ENCODE data around the gene SYNE3. TPM values are rescaled to one million over a fixed set of nuclear protein-coding genes. Genes with fewer than 3 reads are reported as not detected.

Gene SYNE3
- total RNA-seq, 4 donors from 2014 or later, result 4.9 to 36.1 (median 15.2) TPM

DNA sequence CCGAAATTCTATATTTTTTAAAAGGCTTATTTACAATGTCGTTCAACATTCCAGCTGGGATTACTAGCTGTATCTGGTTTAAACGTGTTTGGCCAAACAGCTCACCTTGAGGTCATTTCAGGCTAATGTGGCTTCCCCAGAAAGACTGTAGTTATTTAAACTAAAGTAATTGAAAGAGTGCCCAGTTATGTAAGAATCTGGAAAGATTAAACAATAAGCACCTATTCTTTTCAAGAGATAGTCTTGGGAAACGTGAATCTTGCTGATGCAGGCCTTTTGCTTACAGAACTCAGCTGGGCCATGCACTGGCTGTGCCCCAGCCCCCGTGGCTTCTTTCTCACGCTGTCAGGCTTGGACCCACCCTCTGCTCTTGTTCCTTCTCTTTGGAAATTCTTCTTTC, 42.8 kb upstream of the SYNE3 start:
- Histone ChIP-seq H3K4me1 (no peaks in the 10 kb centered on the region), H3K27ac (no peak overlapping the region), H3K9me3 (no peaks in the 10 kb centered on the region), H3K27me3 (no peaks in the 10 kb centered on the region), H3K4me3 (no peak overlapping the region), H3K36me3 (no peaks in the 10 kb centered on the region)
- TF ChIP-seq, protein P1, sequence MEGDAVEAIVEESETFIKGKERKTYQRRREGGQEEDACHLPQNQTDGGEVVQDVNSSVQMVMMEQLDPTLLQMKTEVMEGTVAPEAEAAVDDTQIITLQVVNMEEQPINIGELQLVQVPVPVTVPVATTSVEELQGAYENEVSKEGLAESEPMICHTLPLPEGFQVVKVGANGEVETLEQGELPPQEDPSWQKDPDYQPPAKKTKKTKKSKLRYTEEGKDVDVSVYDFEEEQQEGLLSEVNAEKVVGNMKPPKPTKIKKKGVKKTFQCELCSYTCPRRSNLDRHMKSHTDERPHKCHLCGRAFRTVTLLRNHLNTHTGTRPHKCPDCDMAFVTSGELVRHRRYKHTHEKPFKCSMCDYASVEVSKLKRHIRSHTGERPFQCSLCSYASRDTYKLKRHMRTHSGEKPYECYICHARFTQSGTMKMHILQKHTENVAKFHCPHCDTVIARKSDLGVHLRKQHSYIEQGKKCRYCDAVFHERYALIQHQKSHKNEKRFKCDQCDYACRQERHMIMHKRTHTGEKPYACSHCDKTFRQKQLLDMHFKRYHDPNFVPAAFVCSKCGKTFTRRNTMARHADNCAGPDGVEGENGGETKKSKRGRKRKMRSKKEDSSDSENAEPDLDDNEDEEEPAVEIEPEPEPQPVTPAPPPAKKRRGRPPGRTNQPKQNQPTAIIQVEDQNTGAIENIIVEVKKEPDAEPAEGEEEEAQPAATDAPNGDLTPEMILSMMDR (IDR thresholded peaks at IDR 0.05), result no peak
- no peak for TF ChIP-seq POLR2A (IDR thresholded peaks at IDR 0.05)
- no peak for DNase-seq
- intact Hi-C loops (cut with DNase I; ENCODE audit: low total_unique reads), result loop anchor here (5.0 kb wide), 1 partner anchor 433 kb away; no protein-coding TSS in a partner anchor

GRCh38 chr14:95557832-95558231, 41.4 kb upstream of the SYNE3 start:
- no peak for DNase-seq
- Histone ChIP-seq H3K27ac (no peak overlapping the region), H3K9me3 (no peaks in the 10 kb centered on the region), H3K36me3 (no peaks in the 10 kb centered on the region), H3K4me1 (no peaks in the 10 kb centered on the region), H3K27me3 (no peaks in the 10 kb centered on the region), H3K4me3 (no peak overlapping the region)
- intact Hi-C loops (cut with DNase I; ENCODE audit: low total_unique reads), result loop anchor here (5.0 kb wide), 1 partner anchor 434 kb away; no protein-coding TSS in a partner anchor
- TF ChIP-seq, protein P1 (IDR thresholded peaks at IDR 0.05), result no peak
- no peak for TF ChIP-seq POLR2A (IDR thresholded peaks at IDR 0.05)

DNA sequence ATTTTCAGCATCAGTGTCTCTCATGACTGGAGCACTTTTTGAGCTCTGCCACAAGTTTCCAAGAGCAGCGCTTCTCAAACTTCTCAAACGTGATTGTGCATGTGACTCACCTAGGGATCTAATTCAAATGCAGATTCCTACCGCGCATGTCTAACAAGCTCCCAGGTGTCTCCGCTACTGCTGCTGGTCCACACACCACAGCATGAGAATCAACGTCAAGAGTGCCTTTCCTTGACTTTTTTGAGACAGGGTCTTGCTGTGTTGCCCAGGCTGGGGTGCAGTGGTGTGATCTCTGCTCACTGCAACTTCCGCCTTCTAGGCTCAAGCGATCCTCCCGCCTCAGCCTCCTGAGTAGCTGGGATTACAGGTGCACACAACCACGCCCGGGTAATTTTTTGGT, 40.8 kb upstream of the SYNE3 start:
- no peaks in the 10 kb centered on the region for H3K36me3 ChIP-seq
- no peaks in the 10 kb centered on the region for H3K9me3 ChIP-seq
- no peak for DNase-seq
- H3K27me3 ChIP-seq, result no peaks in the 10 kb centered on the region
- H3K27ac ChIP-seq, result no peak overlapping the region
- TF ChIP-seq, protein P1 (IDR thresholded peaks at IDR 0.05), result no peak
- no peak overlapping the region for H3K4me3 ChIP-seq
- intact Hi-C loops (cut with DNase I; ENCODE audit: low total_unique reads), result loop anchor here (5.0 kb wide), 1 partner anchor 435 kb away; no protein-coding TSS in a partner anchor
- H3K4me1 ChIP-seq, result no peaks in the 10 kb centered on the region

- Histone ChIP-seq H3K4me1 (no peaks in the 10 kb centered on the region), H3K4me3 (no peak overlapping the region), H3K27me3 (no peaks in the 10 kb centered on the region), H3K27ac (no peak overlapping the region), H3K9me3 (no peaks in the 10 kb centered on the region), H3K36me3 (no peaks in the 10 kb centered on the region)
- no peak for DNase-seq
- intact Hi-C loops (cut with DNase I; ENCODE audit: low total_unique reads), result loop anchor here (5.0 kb wide), 1 partner anchor 437 kb away; no protein-coding TSS in a partner anchor
- TF ChIP-seq POLR2A (IDR thresholded peaks at IDR 0.05), result no peak
- TF ChIP-seq, protein P1 (IDR thresholded peaks at IDR 0.05), result no peak
Measured at GRCh38 chr14:95555053-95555452, 38.6 kb upstream of the SYNE3 start.

DNA sequence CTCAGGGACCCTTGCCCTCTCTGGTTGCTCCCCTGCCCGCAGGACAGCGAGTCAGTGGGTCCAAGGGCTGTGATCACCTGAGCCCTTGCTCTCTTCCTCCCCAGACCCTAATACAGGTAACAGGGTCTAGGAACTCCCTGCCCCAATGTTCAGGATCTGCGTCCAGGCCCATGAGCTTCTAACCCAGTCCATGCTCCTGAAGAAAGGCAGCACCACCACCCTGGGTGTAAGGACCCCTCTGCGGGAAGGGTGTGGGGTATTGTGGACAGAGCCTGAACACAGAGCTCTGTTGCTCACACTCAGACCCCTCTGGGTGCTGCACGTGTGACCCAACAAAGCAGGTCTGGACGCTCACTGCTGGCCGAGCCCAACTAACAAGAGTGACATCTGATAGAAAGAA, 36.7 kb upstream of the SYNE3 start:
- intact Hi-C loops (cut with DNase I; ENCODE audit: low total_unique reads), result no loop called here
- no peak for TF ChIP-seq POLR2A (IDR thresholded peaks at IDR 0.05)
- TF ChIP-seq, protein P1 (IDR thresholded peaks at IDR 0.05), result no peak
- H3K9me3 ChIP-seq, result no peaks in the 10 kb centered on the region

More for the DNA sequence above, 36.7 kb upstream of the SYNE3 start:
- H3K36me3 ChIP-seq, result no peaks in the 10 kb centered on the region
- no peak overlapping the region for H3K27ac ChIP-seq
- H3K27me3 ChIP-seq, result no peaks in the 10 kb centered on the region
- H3K4me3 ChIP-seq, result no peak overlapping the region
- no peaks in the 10 kb centered on the region for H3K4me1 ChIP-seq
- DNase-seq, result no peak
